Loucy (cell line): ENCODE data around the gene FAM171A2.
"Not testable (repeated sequence)": the region's sequence is repeated elsewhere in the genome, so short reads cannot be mapped to it uniquely, and the experiment has no call there.

Experiments
- H2AFZ ChIP-seq: fragments of 200-600 bp; sonication (generic); 2 replicates; pipeline ENCODE4 v1.6.0; 2016; ENCODE audit warnings: antibody characterized with exemption, mild to moderate bottlenecking, low read length, moderate library complexity
- H3F3A ChIP-seq: fragments of 200-600 bp; 2 replicates; pipeline ENCODE4 v1.6.0; 2016; ENCODE audit warnings: antibody characterized with exemption, low read depth, mild to moderate bottlenecking
- H3K27me3 ChIP-seq: fragments of 200-600 bp; sonication (generic); 2 replicates; pipeline ENCODE4 v1.6.1; 2014; ENCODE audit warnings: low read length, mild to moderate bottlenecking; ENCODE audit not compliant: insufficient read depth, poor library complexity, severe bottlenecking
- H3K36me3 ChIP-seq: fragments of 200-600 bp; sonication (generic); 2 replicates; pipeline ENCODE4 v1.6.1; 2016; ENCODE audit warnings: low read length; ENCODE audit not compliant: insufficient read depth
- H3K4me1 ChIP-seq: fragments of 200-600 bp; sonication (generic); 2 replicates; pipeline ENCODE4 v1.5.1; 2014; ENCODE audit warnings: low read length, mild to moderate bottlenecking; ENCODE audit not compliant: insufficient read depth, poor library complexity, severe bottlenecking
- H3K4me2 ChIP-seq: fragments of 200-600 bp; sonication (generic); 2 replicates; pipeline ENCODE4 v1.6.0; 2014; ENCODE audit warnings: antibody characterized with exemption, low read length, low read depth, mild to moderate bottlenecking; ENCODE audit not compliant: poor library complexity, severe bottlenecking
- H3K4me3 ChIP-seq: fragments of 200-600 bp; sonication (generic); 2 replicates; pipeline ENCODE4 v1.5.1; 2014; ENCODE audit warnings: low read length, mild to moderate bottlenecking, mixed read lengths; ENCODE audit not compliant: poor library complexity, severe bottlenecking
- H3K79me2 ChIP-seq: fragments of 200-600 bp; sonication (generic); 2 replicates; pipeline ENCODE4 v1.6.1; 2014; ENCODE audit warnings: low read length; ENCODE audit not compliant: insufficient read depth
- H3K9ac ChIP-seq: fragments of 200-600 bp; sonication (generic); 2 replicates; pipeline ENCODE4 v1.6.0; 2014; ENCODE audit warnings: mild to moderate bottlenecking, low read depth, low read length, moderate library complexity; ENCODE audit not compliant: poor library complexity, severe bottlenecking
- H3K9me2 ChIP-seq: fragments of 200-600 bp; sonication (generic); replicated peaks from 2 replicates; pipeline ENCODE4 v1.6.1; 2016; ENCODE audit warnings: low read depth, low read length, mixed read lengths
- H3K9me3 ChIP-seq: fragments of 200-600 bp; sonication (generic); 2 replicates; pipeline ENCODE4 v1.6.1; 2014; ENCODE audit warnings: mild to moderate bottlenecking, antibody characterized with exemption, low read length, low read depth; ENCODE audit not compliant: insufficient read depth
- H4K20me1 ChIP-seq: fragments of 200-600 bp; sonication (generic); 2 replicates; pipeline ENCODE4 v1.6.0; 2014; ENCODE audit warnings: antibody characterized with exemption, low read length, mild to moderate bottlenecking; ENCODE audit not compliant: insufficient read depth, poor library complexity, severe bottlenecking
- EZH2phosphoT487 ChIP-seq: fragments of 200-600 bp; IDR thresholded peaks from 2 replicates; pipeline ENCODE4 v1.6.1; 2018; ENCODE audit warnings: antibody characterized with exemption, mild to moderate bottlenecking, moderate library complexity, borderline replicate concordance
- TF ChIP-seq, protein P1 (sequence below): fragments of 200-600 bp; sonication (generic); conservative IDR thresholded peaks from 2 replicates; pipeline ENCODE4 v1.5.1; 2014; ENCODE audit warnings: mild to moderate bottlenecking, antibody characterized with exemption, low read length

The FAM171A2 gene

DNA sequence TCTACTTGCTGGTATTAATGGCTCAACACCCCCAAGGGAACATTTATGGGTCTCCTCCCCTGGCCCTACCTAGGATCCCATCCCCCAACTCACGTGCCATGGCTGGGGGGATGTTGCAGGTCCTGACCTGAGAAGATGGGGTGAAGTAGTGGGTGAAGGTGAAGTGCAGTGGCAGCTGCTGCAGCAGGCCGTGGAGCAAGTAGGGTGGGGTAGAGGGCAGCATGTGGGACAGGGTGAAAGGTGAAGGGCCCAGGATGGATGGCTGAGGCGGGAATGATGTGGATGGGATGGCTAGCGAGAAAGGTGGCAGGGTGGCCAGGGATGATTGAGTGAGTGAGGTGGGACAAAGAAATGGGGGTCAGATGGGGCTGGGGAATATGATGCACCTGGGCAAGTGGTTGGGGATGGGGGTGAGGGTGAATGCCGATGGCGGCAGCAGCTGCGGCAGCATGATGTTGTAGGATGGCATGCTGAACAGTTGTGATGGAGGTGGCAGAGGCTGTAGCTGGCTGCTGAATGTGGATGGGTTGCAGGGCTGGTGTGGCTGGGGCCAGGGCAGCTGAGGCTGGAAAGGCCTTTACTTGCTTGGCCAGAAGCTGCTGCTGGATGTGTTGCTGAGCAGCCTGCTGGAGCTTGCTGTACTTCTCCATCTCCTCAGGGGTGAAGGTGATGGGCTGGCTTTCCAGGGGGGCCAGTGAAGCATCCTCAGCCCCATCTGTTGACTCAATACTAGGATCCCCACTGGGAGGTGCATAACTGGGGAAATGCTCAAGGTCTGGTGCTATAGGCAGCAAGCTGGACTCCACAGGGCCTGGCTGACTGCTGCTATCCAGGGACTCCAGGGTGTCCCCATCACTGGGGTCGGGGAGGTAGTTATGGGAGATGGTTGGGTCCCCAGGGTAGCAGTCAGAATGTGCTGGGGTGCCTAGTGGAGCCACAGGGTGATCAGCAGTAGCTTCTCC is 34.1 kb upstream of the FAM171A2 start:
- Histone ChIP-seq H3K9me3 (no peaks in the 10 kb centered on the region), H3K4me2 (no peak overlapping the region), H3K4me3 (no peak overlapping the region), H3K36me3 (peaks cover 47% of the 10 kb centered on the region; the same call in 1 of the 2 replicates), H3F3A (no peaks in the 10 kb centered on the region), H3K79me2 (no peaks in the 10 kb centered on the region), H3K27me3 (no peaks in the 10 kb centered on the region), H4K20me1 (no peaks in the 10 kb centered on the region), H3K4me1 (peaks cover 6% of the 10 kb centered on the region), H3K9ac (no peak overlapping the region), H3K9me2 (no peaks in the 10 kb centered on the region), H2AFZ (no peak overlapping the region)
- no peak for TF ChIP-seq EZH2phosphoT487
- TF ChIP-seq, protein P1, sequence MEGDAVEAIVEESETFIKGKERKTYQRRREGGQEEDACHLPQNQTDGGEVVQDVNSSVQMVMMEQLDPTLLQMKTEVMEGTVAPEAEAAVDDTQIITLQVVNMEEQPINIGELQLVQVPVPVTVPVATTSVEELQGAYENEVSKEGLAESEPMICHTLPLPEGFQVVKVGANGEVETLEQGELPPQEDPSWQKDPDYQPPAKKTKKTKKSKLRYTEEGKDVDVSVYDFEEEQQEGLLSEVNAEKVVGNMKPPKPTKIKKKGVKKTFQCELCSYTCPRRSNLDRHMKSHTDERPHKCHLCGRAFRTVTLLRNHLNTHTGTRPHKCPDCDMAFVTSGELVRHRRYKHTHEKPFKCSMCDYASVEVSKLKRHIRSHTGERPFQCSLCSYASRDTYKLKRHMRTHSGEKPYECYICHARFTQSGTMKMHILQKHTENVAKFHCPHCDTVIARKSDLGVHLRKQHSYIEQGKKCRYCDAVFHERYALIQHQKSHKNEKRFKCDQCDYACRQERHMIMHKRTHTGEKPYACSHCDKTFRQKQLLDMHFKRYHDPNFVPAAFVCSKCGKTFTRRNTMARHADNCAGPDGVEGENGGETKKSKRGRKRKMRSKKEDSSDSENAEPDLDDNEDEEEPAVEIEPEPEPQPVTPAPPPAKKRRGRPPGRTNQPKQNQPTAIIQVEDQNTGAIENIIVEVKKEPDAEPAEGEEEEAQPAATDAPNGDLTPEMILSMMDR, result no peak

DNA sequence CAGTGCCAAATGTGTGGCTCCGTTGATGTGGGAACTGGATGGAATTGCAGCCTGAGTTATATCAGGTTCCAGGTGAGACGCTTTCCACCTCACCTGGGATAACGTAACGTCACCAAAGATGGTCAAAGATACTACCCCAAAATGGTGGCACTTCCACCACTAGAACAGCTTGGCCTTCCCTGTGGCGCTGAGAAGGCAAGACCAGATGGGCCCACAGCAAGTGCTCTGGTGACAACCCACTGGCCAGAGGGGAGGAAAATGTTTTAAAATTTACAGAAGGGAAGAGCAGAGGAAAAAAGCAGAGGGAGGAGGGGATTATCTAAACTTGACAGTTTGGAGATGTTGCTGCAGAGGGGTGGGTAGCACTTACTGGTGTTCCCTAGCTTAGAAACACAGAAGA is 33.3 kb upstream of the FAM171A2 start:
- no peaks in the 10 kb centered on the region for H3K79me2 ChIP-seq
- peaks cover 43% of the 10 kb centered on the region; the same call in 1 of the 2 replicates for H3K36me3 ChIP-seq
- TF ChIP-seq, protein P1, result no peak
- TF ChIP-seq EZH2phosphoT487, result no peak
- no peaks in the 10 kb centered on the region for H3K27me3 ChIP-seq
- H3K4me3 ChIP-seq, result no peak overlapping the region
- no peak overlapping the region for H3K4me2 ChIP-seq
- no peaks in the 10 kb centered on the region for H4K20me1 ChIP-seq
- H3K9me3 ChIP-seq, result no peaks in the 10 kb centered on the region
- no peaks in the 10 kb centered on the region for H3K9me2 ChIP-seq
- H2AFZ ChIP-seq, result no peak overlapping the region
- H3K4me1 ChIP-seq, result peaks cover 6% of the 10 kb centered on the region
- H3F3A ChIP-seq, result no peaks in the 10 kb centered on the region
- H3K9ac ChIP-seq, result no peak overlapping the region

DNA sequence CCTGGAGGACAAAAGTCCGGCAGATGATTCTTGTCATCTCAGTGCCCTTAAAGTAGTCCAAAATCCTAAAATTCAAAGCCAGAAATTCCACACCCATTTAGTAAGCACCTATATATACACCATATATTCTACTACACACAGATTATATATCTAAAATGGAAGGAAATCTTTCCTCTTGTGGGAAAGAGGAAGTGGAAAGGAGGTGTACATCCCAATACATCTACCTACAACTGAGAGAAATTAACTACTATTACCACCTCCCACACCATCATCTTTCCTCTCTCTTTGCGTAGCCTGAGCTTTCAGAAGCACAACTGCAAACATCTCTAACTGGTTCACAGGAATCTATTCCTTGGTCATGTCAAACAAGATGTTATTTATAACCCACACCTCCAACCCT is 31.2 kb upstream of the FAM171A2 start:
- Histone ChIP-seq H2AFZ (no peak overlapping the region), H3K36me3 (peaks cover 27% of the 10 kb centered on the region; the same call in 1 of the 2 replicates), H3K79me2 (no peaks in the 10 kb centered on the region), H3F3A (no peaks in the 10 kb centered on the region), H3K9me2 (no peaks in the 10 kb centered on the region), H3K9me3 (no peaks in the 10 kb centered on the region), H3K9ac (no peak overlapping the region), H3K4me1 (peaks cover 16% of the 10 kb centered on the region), H4K20me1 (no peaks in the 10 kb centered on the region), H3K4me2 (no peak overlapping the region), H3K27me3 (no peaks in the 10 kb centered on the region), H3K4me3 (no peak overlapping the region)
- TF ChIP-seq EZH2phosphoT487, result no peak
- TF ChIP-seq, protein P1, result no peak

DNA sequence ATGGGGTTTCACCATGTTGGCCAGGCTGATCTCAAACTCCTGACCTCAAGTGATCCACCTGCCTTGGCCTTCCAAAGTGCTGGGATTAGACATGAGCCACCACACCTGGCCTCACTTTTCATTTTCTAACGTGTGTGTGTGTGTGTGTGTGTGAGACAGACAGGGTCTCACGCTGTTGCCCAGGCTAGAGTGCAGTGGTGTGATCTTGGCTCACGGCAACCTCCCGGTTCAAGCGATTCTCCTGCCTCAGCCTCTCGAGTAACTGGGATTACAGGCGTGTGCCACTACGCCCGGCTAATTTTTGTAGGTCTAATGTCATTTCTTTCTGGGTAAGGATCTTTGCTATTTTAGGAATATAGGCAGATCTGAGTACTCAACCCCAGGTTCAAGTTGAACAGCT is 30.5 kb upstream of the FAM171A2 start:
- not testable (repeated sequence) for H3K27me3 ChIP-seq, H3K9me2 ChIP-seq, H4K20me1 ChIP-seq, H3K4me2 ChIP-seq, H3K9me3 ChIP-seq, H3F3A ChIP-seq, H3K79me2 ChIP-seq, H3K4me3 ChIP-seq, H2AFZ ChIP-seq, H3K9ac ChIP-seq
- Histone ChIP-seq H3K36me3 (peaks cover 20% of the 10 kb centered on the region; the same call in 1 of the 2 replicates), H3K4me1 (peaks cover 24% of the 10 kb centered on the region)
